Amniotic stem cell (primary cell): Measurements from ENCODE around the gene SIGLEC6.
A peak's percentile ranks its signal among the peaks of the same experiment; 100 is the strongest.

Source experiments
- DNase-seq: peaks from one replicate; lab custom pipeline; 2025; lab: John Stamatoyannopoulos, UW

The SIGLEC6 gene

DNA sequence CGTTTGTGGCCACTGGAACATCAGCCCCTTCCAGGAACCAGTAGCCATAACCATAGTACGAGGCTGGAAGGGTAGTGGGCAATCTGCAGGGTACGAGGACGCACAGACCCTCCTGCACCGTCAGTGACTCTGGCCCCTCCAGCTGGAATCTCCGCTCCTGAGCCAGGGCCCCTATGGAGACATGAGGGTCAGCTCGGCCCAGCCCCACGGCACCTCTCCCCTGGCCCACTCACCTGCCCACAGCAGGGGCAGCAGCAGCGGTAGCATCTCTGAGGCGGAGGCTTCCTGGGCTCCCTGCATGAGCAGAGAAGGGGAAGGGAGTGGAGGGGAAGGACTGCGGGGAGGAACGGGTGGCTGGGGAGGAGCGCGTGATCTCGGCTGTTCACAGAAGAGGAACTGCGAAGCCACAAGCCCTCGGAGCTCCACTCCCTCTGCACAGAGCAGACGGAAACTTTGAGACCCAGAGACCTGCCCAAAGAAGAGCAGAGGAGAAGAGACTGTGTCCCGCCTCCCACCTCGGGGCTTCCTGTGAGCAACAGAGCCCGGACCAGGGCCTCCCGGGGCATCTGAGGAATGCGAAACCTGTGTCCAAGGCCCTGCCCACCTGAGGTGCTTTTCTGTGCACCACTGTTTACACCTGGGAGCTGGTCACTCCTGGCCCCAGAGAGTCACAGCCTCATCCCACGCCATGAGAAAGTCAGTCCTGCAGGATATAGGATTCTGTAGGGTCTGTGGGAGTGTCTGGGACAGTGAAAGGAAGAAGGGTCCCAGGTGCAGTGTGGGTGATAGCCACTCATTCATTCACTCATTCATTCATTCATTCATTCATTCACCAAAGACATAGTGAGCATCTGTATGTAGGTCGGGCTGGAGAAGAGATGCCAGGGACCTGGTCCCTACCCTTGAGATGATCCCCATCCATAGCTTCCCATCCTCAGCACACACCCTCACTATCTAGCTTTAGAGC, at the start of gene SIGLEC6:
Gene SIGLEC6, minus strand, starts transcription at position 322 of the 967 bp plus-strand sequence. Its CDS starts 22 bp downstream, at position 300.
- no peak for DNase-seq

- DNase-seq: no peak
Observed at GRCh38 chr19:51576850-51577249, 45.4 kb upstream of the SIGLEC6 start.

- no peak for DNase-seq
Observed at GRCh38 chr19:51573331-51573730, 41.9 kb upstream of the SIGLEC6 start.

- DNase-seq: no peak
Observed at GRCh38 chr19:51572908-51573307, 41.4 kb upstream of the SIGLEC6 start.

GRCh38 chr19:51572410-51572809, 40.9 kb upstream of the SIGLEC6 start:
- DNase-seq: no peak

DNA sequence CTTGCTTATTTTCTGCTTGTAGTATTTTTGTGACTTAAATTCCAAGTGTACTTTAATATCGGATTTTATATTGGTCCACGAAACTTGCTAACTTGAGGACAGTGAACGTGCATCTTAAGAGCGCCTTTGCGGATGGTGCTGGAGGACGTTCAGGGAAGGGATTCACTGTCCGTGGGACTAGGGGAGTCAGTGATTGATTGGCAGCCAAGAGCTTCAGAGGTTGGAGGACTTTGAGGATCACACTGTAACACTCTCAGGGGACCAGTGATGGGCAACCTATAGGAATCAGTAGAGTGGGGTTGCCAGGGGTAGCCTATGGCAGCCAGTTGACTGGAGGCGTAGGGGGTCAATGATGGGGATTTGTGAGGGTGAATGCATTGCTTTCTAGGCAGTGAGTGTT, 40.1 kb upstream of the SIGLEC6 start:
- DNase-seq: no peak

DNA sequence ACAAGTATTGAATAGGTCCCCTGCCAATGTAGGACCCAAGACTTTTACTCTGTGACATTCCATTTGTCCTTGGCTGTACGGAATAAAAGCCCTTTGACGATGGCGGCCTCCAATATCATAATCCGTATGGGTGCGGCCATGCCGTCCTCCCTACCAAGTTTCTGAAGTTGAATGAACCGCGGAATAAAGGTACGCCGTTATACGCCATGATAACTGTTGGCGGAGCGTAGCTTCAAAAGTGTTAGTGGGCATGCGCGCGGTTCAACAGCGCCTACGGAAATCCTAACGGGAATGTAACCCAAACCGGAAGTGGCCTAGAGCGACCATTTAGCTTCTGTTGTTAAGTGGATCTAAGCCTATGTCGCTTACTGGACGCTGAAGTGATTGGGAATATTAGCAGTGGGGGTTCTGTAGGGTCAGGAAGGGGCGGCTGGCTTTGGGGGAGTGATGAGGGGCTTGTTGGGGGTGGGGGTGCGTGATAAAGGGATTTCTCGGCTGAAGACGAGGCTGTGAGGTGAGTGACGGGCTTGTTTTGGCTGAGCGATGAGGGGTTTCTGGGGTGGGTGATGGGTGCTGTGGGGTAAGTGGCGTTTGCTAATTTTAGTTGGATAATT, 39.6 kb upstream of the SIGLEC6 start, which contains the start of gene ZNF175:
Gene ZNF175, plus strand, starts transcription at position 322 of the 614 bp plus-strand sequence. CDS start 2,047 bp downstream, outside the sequence.
- DNase-seq: peak; percentile 91

GRCh38 chr19:51568456-51568855, 37.0 kb upstream of the SIGLEC6 start:
- DNase-seq: no peak

DNA sequence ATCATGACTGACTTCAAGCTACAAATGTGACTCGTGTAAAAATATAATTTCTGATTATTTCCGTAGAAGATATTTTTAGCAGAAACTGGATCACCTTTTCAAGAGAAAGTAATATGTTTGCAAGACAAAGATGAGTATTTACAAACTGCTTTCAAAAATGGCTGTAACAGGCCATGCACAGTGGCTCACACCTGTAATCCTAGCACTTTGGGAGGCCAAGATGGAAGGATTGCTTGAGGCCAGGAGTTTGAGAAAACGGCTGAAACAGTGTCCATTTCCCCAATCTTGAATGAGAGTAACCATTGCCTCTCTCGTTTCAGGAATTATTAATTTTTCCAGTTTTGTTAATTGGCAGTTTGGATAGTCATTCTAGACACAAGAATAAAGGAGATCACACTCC, 36.1 kb upstream of the SIGLEC6 start:
- DNase-seq: no peak

GRCh38 chr19:51566489-51567100, 35.1 kb upstream of the SIGLEC6 start:
- no peak for DNase-seq

GRCh38 chr19:51565583-51565982, 34.1 kb upstream of the SIGLEC6 start:
- DNase-seq: no peak

DNA sequence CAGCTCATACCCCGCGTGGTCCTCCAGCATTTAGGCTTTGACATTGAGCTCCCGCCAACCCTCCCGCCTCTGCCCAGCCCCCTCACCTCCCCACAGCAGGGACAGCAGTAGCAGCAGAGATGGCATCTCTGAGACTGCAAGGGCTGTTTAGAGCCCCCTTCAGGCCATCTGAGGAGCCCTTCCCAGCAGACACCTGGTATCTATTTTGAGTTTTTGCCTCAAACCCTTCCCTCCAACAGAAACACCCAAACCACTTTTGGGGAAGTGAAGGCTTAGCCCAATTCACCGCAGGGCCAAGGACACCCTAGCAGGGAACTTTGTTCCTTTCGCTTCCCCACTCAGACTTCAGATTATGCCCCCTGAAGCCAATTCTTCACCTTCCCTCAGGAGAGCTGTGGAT, 33.3 kb upstream of the SIGLEC6 start:
- no peak for DNase-seq

DNA sequence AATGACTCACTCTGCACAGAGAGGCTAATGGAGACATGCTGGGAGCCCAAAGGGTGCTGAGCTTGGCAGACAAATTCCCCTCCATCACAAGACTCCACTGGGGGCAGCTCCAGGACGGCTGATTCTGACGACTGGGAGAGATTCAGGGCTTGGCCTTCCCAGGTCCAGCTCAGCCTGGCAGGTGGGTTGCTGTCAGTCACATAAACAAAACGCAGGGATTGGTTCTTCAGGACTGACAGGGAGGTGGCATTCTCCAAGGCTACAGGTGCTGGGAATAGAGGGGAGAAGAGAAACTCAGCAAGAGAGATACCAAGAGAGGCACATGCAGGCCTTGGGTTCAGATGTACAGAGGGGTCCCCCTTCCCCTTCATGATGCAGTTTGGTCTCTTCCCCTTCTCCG, 28.9 kb upstream of the SIGLEC6 start:
- no peak for DNase-seq

DNA sequence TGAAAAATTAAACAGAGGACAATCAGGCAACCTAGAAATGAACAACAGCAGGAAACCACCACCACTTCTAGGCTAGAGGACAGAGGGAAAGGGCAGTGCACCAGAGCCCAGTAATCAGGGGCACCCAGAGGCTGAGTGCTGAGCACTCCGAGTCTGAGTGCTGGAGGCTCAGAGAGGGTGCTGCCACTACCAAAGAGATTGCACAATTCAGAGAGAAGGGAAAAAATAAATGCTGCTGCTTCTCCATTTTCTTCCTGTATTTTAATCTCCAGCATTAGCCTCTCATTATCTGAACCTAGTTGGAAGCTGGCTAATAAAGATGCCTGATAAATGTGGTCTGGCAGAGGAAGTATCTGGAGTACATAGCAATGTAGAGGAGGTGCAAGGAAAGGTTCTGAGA, 27.8 kb upstream of the SIGLEC6 start:
- DNase-seq: no peak

DNA sequence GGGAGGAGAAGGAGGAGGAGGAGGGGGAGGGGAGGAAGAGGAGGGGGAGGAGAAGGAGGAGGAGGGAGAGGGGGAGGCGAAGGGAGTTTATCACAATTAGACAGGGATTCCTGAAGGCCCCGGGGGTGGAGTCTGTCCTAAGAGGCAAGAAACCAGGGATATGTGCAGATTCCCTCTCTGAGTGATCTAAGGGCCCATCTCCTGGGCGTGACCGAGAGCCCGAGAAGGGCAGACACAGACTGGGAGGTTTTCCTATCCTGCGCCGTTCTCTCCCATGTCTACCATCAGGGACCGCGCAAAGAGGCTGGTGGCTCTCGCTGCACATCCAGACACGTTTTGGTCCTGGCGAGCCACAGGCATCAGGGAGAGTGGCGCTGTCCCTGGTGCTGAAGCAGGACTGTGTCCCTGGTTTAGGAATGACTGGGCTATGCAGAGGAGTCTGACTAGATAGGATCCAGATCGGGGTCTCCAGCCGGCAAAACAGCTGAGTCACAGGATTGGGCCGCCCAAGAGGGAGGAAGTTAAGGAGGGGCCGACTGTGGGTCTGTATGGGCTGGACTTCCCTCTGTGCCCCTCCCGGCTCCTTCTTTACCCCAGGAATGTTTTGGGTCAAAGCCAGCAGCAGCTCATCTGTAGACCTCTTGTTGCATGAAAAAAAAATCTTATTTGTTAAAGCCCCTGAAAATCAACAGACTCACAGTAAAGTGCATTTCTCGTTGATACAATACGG, 21.7 kb upstream of the SIGLEC6 start:
- peak; percentile 17 for DNase-seq

GRCh38 chr19:51552608-51552995, 21.1 kb upstream of the SIGLEC6 start:
- DNase-seq: no peak

GRCh38 chr19:51551673-51552432, 20.4 kb upstream of the SIGLEC6 start:
- no peak for DNase-seq

GRCh38 chr19:51550848-51551672, 19.6 kb upstream of the SIGLEC6 start:
- DNase-seq: no peak

DNA sequence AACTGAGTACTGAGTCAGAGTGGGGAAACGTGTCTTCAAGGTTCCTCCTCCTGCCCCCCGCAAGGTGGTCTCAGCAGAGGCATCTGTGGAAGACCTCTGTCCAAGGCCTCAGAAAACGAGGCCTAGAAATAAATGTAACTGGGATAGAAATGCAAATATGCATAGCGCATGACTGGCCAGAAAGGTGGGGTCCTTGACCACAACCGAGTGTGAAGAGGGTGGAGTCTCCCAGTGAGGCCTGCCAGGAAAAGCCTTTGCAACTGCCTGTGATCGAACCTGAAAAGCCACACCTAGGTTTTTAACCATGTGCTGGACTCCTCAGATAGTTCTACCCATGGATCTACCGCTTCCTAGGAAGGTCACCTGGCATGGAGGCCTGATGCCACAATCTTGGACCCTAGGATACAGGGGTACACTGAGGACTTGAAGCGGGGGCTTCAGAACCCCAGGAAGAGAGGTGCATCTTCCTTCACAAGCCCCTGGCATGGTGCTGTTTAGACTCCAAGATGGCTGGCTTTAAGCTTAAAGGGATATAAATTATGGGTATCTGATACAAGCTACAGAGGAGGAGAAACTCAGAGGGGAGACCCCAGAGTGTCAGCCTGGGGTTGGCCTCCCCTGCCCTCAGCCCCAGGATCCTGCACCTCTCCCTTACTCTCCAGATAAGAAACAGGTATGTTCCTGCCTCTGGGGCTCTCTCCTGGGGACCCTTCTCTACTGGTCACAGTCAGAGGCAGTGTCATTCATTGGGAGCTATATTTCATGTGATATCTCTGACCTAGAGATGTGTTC, 18.3 kb upstream of the SIGLEC6 start:
- DNase-seq: no peak

DNA sequence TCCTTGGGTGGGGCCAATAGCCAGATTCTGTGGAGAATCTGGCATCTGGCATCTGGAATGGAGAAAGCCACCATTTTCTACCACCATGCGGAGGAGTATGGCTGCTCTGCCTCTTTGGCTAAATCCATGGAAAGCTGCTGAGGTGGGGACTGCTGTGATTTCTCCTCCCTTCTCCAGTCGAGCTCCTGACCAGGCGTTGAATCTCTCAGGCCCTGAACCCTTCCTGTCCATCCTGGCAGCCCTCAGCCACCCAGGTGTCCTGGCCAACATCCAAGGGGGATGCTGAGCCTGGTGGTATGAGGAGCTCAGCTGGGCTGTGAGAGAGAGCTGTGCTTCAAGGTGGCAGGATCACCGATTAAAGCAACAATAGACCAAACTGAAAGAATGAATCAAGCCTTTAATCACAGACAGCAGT, 17.4 kb upstream of the SIGLEC6 start:
- DNase-seq: no peak
